ENCODE measurements around the gene PACSIN2.

Gene PACSIN2

GRCh38 chr22:42831712-42832111, 183.2 kb downstream of the PACSIN2 start:
- Histone ChIP-seq H3K9ac (ENCODE audit: low read length) (no peak overlapping the region), H3K27ac (ENCODE audit: low read depth, low read length) (no peak overlapping the region), H3K9me3 (ENCODE audit: control insufficient read depth, insufficient read depth, low read depth, low read length) (no peaks in the 10 kb centered on the region), H3K36me3 (ENCODE audit: control insufficient read depth, insufficient read depth, low read length) (peaks cover 24% of the 10 kb centered on the region), H3K4me3 (ENCODE audit: low read depth, low read length) (no peak overlapping the region), H3K4me1 (ENCODE audit: control insufficient read depth, insufficient read depth, low read length) (no peaks in the 10 kb centered on the region), H3K27me3 (ENCODE audit: control insufficient read depth, insufficient read depth, low read length) (no peaks in the 10 kb centered on the region)

- Histone ChIP-seq H3K27ac (ENCODE audit: low read depth, low read length) (no peak overlapping the region), H3K27me3 (ENCODE audit: control insufficient read depth, insufficient read depth, low read length) (no peaks in the 10 kb centered on the region), H3K36me3 (ENCODE audit: control insufficient read depth, insufficient read depth, low read length) (peaks cover 27% of the 10 kb centered on the region), H3K4me1 (ENCODE audit: control insufficient read depth, insufficient read depth, low read length) (no peaks in the 10 kb centered on the region), H3K9ac (ENCODE audit: low read length) (no peak overlapping the region), H3K4me3 (ENCODE audit: low read depth, low read length) (no peak overlapping the region), H3K9me3 (ENCODE audit: control insufficient read depth, insufficient read depth, low read depth, low read length) (no peaks in the 10 kb centered on the region)
Measured at GRCh38 chr22:42830161-42830560, 184.8 kb downstream of the PACSIN2 start.

GRCh38 chr22:42829302-42829701, 185.6 kb downstream of the PACSIN2 start:
- H3K9me3 ChIP-seq (ENCODE audit: control insufficient read depth, insufficient read depth, low read depth, low read length): no peaks in the 10 kb centered on the region
- H3K9ac ChIP-seq (ENCODE audit: low read length): no peak overlapping the region
- no peaks in the 10 kb centered on the region for H3K27me3 ChIP-seq (ENCODE audit: control insufficient read depth, insufficient read depth, low read length)
- no peak overlapping the region for H3K4me3 ChIP-seq (ENCODE audit: low read depth, low read length)
- peaks cover 21% of the 10 kb centered on the region for H3K36me3 ChIP-seq (ENCODE audit: control insufficient read depth, insufficient read depth, low read length)
- no peaks in the 10 kb centered on the region for H3K4me1 ChIP-seq (ENCODE audit: control insufficient read depth, insufficient read depth, low read length)
- H3K27ac ChIP-seq (ENCODE audit: low read depth, low read length): no peak overlapping the region

GRCh38 chr22:42825796-42826195, 189.2 kb downstream of the PACSIN2 start:
- Histone ChIP-seq H3K27ac (ENCODE audit: low read depth, low read length) (no peak overlapping the region), H3K27me3 (ENCODE audit: control insufficient read depth, insufficient read depth, low read length) (no peaks in the 10 kb centered on the region), H3K4me3 (ENCODE audit: low read depth, low read length) (no peak overlapping the region), H3K9ac (ENCODE audit: low read length) (no peak overlapping the region), H3K4me1 (ENCODE audit: control insufficient read depth, insufficient read depth, low read length) (no peaks in the 10 kb centered on the region), H3K36me3 (ENCODE audit: control insufficient read depth, insufficient read depth, low read length) (peaks cover 28% of the 10 kb centered on the region), H3K9me3 (ENCODE audit: control insufficient read depth, insufficient read depth, low read depth, low read length) (peaks cover 9% of the 10 kb centered on the region; the same call in 1 of the 2 replicates)

GRCh38 chr22:42821386-42821785, 193.6 kb downstream of the PACSIN2 start:
- no peak overlapping the region for H3K4me3 ChIP-seq (ENCODE audit: low read depth, low read length)
- H3K27ac ChIP-seq (ENCODE audit: low read depth, low read length): no peak overlapping the region
- no peak overlapping the region for H3K9ac ChIP-seq (ENCODE audit: low read length)
- H3K4me1 ChIP-seq (ENCODE audit: control insufficient read depth, insufficient read depth, low read length): no peaks in the 10 kb centered on the region
- no peaks in the 10 kb centered on the region for H3K27me3 ChIP-seq (ENCODE audit: control insufficient read depth, insufficient read depth, low read length)
- peaks cover 22% of the 10 kb centered on the region for H3K36me3 ChIP-seq (ENCODE audit: control insufficient read depth, insufficient read depth, low read length)
- peaks cover 9% of the 10 kb centered on the region; the same call in 1 of the 2 replicates for H3K9me3 ChIP-seq (ENCODE audit: control insufficient read depth, insufficient read depth, low read depth, low read length)

GRCh38 chr22:42820045-42820763, 194.7 kb downstream of the PACSIN2 start:
- Histone ChIP-seq H3K27ac (ENCODE audit: low read depth, low read length) (no peak overlapping the region), H3K9me3 (ENCODE audit: control insufficient read depth, insufficient read depth, low read depth, low read length) (peaks cover 9% of the 10 kb centered on the region; the same call in 1 of the 2 replicates), H3K4me1 (ENCODE audit: control insufficient read depth, insufficient read depth, low read length) (no peaks in the 10 kb centered on the region), H3K36me3 (ENCODE audit: control insufficient read depth, insufficient read depth, low read length) (peaks cover 19% of the 10 kb centered on the region), H3K4me3 (ENCODE audit: low read depth, low read length) (no peak overlapping the region), H3K9ac (ENCODE audit: low read length) (no peak overlapping the region), H3K27me3 (ENCODE audit: control insufficient read depth, insufficient read depth, low read length) (no peaks in the 10 kb centered on the region)

Data from HUES6 (cell line).